H9 (cell line): ENCODE results near the gene RFT1. TPM values are rescaled to one million over a fixed set of nuclear protein-coding genes. Genes with fewer than 3 reads are reported as not detected.
A peak's percentile ranks its signal among the peaks of the same experiment; 100 is the strongest.

Source experiments
- DNase-seq: peaks from one replicate; pipeline ENCODE4 v3.0.0-alpha.2; 2017
- H2AFZ ChIP-seq: one replicate; pipeline ENCODE4 v1.6.1; 2013; ENCODE audit warnings: mild to moderate bottlenecking, low read length, control low read depth, moderate library complexity
- H2AK5ac ChIP-seq: 2 replicates; pipeline ENCODE4 v1.6.1; 2013; ENCODE audit warnings: low read length, control low read depth, mixed read lengths; ENCODE audit not compliant: insufficient read length
- H2BK120ac ChIP-seq: one replicate; pipeline ENCODE4 v1.6.1; 2013; ENCODE audit warnings: low read depth, mild to moderate bottlenecking, low read length, control low read depth, inconsistent platforms; ENCODE audit not compliant: poor library complexity, severe bottlenecking
- H2BK12ac ChIP-seq: 2 replicates; pipeline ENCODE4 v1.6.1; 2013; ENCODE audit warnings: low read length, control low read depth, mixed read lengths, low read depth; ENCODE audit not compliant: insufficient read length
- H2BK15ac ChIP-seq: 2 replicates; pipeline ENCODE4 v1.6.1; 2013; ENCODE audit warnings: low read depth, low read length, control low read depth
- H2BK20ac ChIP-seq: one replicate; pipeline ENCODE4 v1.6.1; 2013; ENCODE audit warnings: low read depth, mild to moderate bottlenecking, low read length, control low read depth, inconsistent platforms; ENCODE audit not compliant: poor library complexity, severe bottlenecking
- H2BK5ac ChIP-seq: 2 replicates; pipeline ENCODE4 v1.6.1; 2013; ENCODE audit warnings: low read length, control low read depth, mixed read lengths; ENCODE audit not compliant: insufficient read length
- H3K14ac ChIP-seq: 2 replicates; pipeline ENCODE4 v1.6.1; 2013; ENCODE audit warnings: low read length, control low read depth; ENCODE audit not compliant: insufficient read depth
- H3K18ac ChIP-seq: 2 replicates; pipeline ENCODE4 v1.6.1; 2013; ENCODE audit warnings: low read depth, mild to moderate bottlenecking, mixed read lengths, low read length, control low read depth; ENCODE audit not compliant: insufficient read length
- H3K23ac ChIP-seq: 2 replicates; pipeline ENCODE4 v1.6.1; 2013; ENCODE audit warnings: low read length, control low read depth, mixed read lengths, low read depth; ENCODE audit not compliant: insufficient read length
- H3K23me2 ChIP-seq: 2 replicates; pipeline ENCODE4 v1.6.1; 2013; ENCODE audit warnings: low read depth, mild to moderate bottlenecking, mixed read lengths, low read length, control low read depth; ENCODE audit not compliant: insufficient read length, poor library complexity, severe bottlenecking
- H3K27ac ChIP-seq: 2 replicates; pipeline ENCODE4 v1.5.1; 2013; ENCODE audit warnings: low read length, control low read depth, mixed read lengths, low read depth; ENCODE audit not compliant: insufficient read length
- H3K27me3 ChIP-seq: 2 replicates; pipeline ENCODE4 v1.6.1; 2013; ENCODE audit warnings: low read length, control low read depth, inconsistent platforms; ENCODE audit not compliant: insufficient read depth
- H3K4ac ChIP-seq: 2 replicates; pipeline ENCODE4 v1.6.1; 2013; ENCODE audit warnings: low read depth, mild to moderate bottlenecking, control low read depth, inconsistent platforms, low read length, moderate library complexity
- H3K4me1 ChIP-seq: 2 replicates; pipeline ENCODE4 v1.6.1; 2013; ENCODE audit warnings: low read length, control low read depth, inconsistent platforms; ENCODE audit not compliant: insufficient read depth
- H3K4me2 ChIP-seq: 2 replicates; pipeline ENCODE4 v1.6.1; 2013; ENCODE audit warnings: low read length, control low read depth, mixed read lengths; ENCODE audit not compliant: insufficient read length, insufficient read depth
- H3K56ac ChIP-seq: 2 replicates; pipeline ENCODE4 v1.6.1; 2013; ENCODE audit warnings: low read depth, mild to moderate bottlenecking, mixed read lengths, low read length, control low read depth; ENCODE audit not compliant: insufficient read length
- H3K79me1 ChIP-seq: 2 replicates; pipeline ENCODE4 v1.6.1; 2013; ENCODE audit warnings: low read depth, mild to moderate bottlenecking, moderate library complexity, low read length, control low read depth, inconsistent platforms; ENCODE audit not compliant: insufficient read depth, poor library complexity, severe bottlenecking
- H3K79me2 ChIP-seq: 2 replicates; pipeline ENCODE4 v1.6.1; 2013; ENCODE audit warnings: low read length, control low read depth, inconsistent platforms; ENCODE audit not compliant: insufficient read depth
- H3K9ac ChIP-seq: 2 replicates; pipeline ENCODE4 v1.6.1; 2013; ENCODE audit warnings: low read length, control low read depth, mixed read lengths; ENCODE audit not compliant: insufficient read length; ENCODE audit errors: extremely low read depth
- H3K9me3 ChIP-seq: one replicate; pipeline ENCODE4 v1.6.1; 2013; ENCODE audit warnings: low read depth, low read length, inconsistent platforms; ENCODE audit not compliant: control insufficient read depth
- H3T11ph ChIP-seq: one replicate; pipeline ENCODE4 v1.6.1; 2013; ENCODE audit warnings: mild to moderate bottlenecking, low read length, control low read depth, inconsistent platforms
- H4K20me1 ChIP-seq: one replicate; pipeline ENCODE4 v1.6.1; 2013; ENCODE audit not compliant: control insufficient read depth, insufficient read length, insufficient read depth
- H4K5ac ChIP-seq: 2 replicates; pipeline ENCODE4 v1.6.1; 2013; ENCODE audit warnings: low read depth, mild to moderate bottlenecking, mixed read lengths, low read length, control low read depth; ENCODE audit not compliant: insufficient read length
- H4K8ac ChIP-seq: replicated peaks from 2 replicates; pipeline ENCODE4 v1.6.1; 2013; ENCODE audit warnings: low read length, control low read depth, mixed read lengths, low read depth; ENCODE audit not compliant: insufficient read length
- H4K91ac ChIP-seq: 2 replicates; pipeline ENCODE4 v1.6.1; 2013; ENCODE audit warnings: low read depth, mild to moderate bottlenecking, moderate library complexity, mixed read lengths, low read length, control low read depth; ENCODE audit not compliant: insufficient read length
- H3K27ac Mint-ChIP-seq, 3 experiments: 2 replicates in 2 of 3; 3 replicates in 1 of 3; pipeline ENCODE4 v1.8.0; 2020 to 2021; ENCODE audit warnings: mixed read lengths in 3 of 3, mild to moderate bottlenecking in 1 of 3, moderate library complexity in 1 of 3
- H3K27me3 Mint-ChIP-seq: 2 replicates; pipeline ENCODE4 v1.8.0; 2021; ENCODE audit warnings: low read depth, mild to moderate bottlenecking, moderate library complexity, mixed read lengths
- H3K36me3 Mint-ChIP-seq, 3 experiments: 2 replicates in 2 of 3; 3 replicates in 1 of 3; pipeline ENCODE4 v1.8.0; 2020 to 2021; ENCODE audit warnings: low read depth in 3 of 3, mixed read lengths in 3 of 3; ENCODE audit not compliant: insufficient read depth in 1 of 3
- H3K4me1 Mint-ChIP-seq, 2 experiments: 2 replicates each; pipeline ENCODE4 v1.8.0; 2020; ENCODE audit warnings: mixed read lengths in 2 of 2
- H3K4me3 Mint-ChIP-seq, 2 experiments: 2 replicates in 1 of 2; 3 replicates in 1 of 2; pipeline ENCODE4 v1.8.0; 2020 to 2021; ENCODE audit warnings: mild to moderate bottlenecking in 2 of 2, mixed read lengths in 2 of 2, moderate library complexity in 1 of 2
- H3K9me3 Mint-ChIP-seq, 2 experiments: 2 replicates in 1 of 2; 3 replicates in 1 of 2; pipeline ENCODE4 v1.8.0; 2020; ENCODE audit warnings: mild to moderate bottlenecking in 2 of 2, mixed read lengths in 2 of 2, moderate library complexity in 1 of 2
- WGBS: extraction: QIAGEN DNeasy Blood & Tissue Kit; methylation state at CpG from one replicate; pipeline ENCODE4 v1.1.7; 2013; ENCODE audit warnings: missing lambda C conversion rate, low lambda C conversion rate, mixed read lengths; ENCODE audit not compliant: insufficient read length; ENCODE audit errors: extremely low coverage; 5-methylcytosine and 5-hydroxymethylcytosine counted together
- total RNA-seq: library from RNA; stranded (reverse); gene quantifications from 2 replicates; pipeline ENCODE4 v1.2.1, GENCODE V29; 2021
- TF ChIP-seq, protein P1 (sequence below): fragments of 200-600 bp; sonication (generic); conservative IDR thresholded peaks from 3 replicates; pipeline ENCODE4 v1.8.0; 2021; ENCODE audit warnings: antibody characterized with exemption, mild to moderate bottlenecking

Gene RFT1
- total RNA-seq, 1 experiment from 2014 or later, result 24.1 TPM

- peak within 1 kb of the TSS; percentile 78 for H3K18ac ChIP-seq
- no peak within 1 kb of the TSS for H4K8ac ChIP-seq
- H3T11ph ChIP-seq, result no peak within 1 kb of the TSS
- no peak within 1 kb of the TSS for H4K91ac ChIP-seq
- H3K23ac ChIP-seq, result no peak within 1 kb of the TSS
- H2AK5ac ChIP-seq, result no peak within 1 kb of the TSS
- no peak within 1 kb of the TSS for H2BK120ac ChIP-seq
- H4K20me1 ChIP-seq, result no peaks in the 10 kb centered on the region
- H3K56ac ChIP-seq, result no peak within 1 kb of the TSS
- H3K14ac ChIP-seq, result peak within 1 kb of the TSS; percentile 69
- no peak within 1 kb of the TSS for H3K27ac ChIP-seq
- no peak within 1 kb of the TSS for H2BK12ac ChIP-seq
- no CpG with 5 or more reads among the region's 117 CpGs for WGBS
- no peaks in the 10 kb centered on the region for H3K9me3 ChIP-seq
- peak within 1 kb of the TSS; percentile 84 to 94 for H3K4me3 Mint-ChIP-seq
- no peak within 1 kb of the TSS for H2BK20ac ChIP-seq
- H3K4ac ChIP-seq, result no peak within 1 kb of the TSS
- TF ChIP-seq, protein P1, sequence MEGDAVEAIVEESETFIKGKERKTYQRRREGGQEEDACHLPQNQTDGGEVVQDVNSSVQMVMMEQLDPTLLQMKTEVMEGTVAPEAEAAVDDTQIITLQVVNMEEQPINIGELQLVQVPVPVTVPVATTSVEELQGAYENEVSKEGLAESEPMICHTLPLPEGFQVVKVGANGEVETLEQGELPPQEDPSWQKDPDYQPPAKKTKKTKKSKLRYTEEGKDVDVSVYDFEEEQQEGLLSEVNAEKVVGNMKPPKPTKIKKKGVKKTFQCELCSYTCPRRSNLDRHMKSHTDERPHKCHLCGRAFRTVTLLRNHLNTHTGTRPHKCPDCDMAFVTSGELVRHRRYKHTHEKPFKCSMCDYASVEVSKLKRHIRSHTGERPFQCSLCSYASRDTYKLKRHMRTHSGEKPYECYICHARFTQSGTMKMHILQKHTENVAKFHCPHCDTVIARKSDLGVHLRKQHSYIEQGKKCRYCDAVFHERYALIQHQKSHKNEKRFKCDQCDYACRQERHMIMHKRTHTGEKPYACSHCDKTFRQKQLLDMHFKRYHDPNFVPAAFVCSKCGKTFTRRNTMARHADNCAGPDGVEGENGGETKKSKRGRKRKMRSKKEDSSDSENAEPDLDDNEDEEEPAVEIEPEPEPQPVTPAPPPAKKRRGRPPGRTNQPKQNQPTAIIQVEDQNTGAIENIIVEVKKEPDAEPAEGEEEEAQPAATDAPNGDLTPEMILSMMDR, result no peak
- peaks cover 3% of the 10 kb centered on the region for H3K79me1 ChIP-seq
- 0 out of 5 replicates have a peak, but pooled peaks cover 0 to 4% of the 10 kb centered on the region in 2 experiments for H3K9me3 Mint-ChIP-seq
- no peak within 1 kb of the TSS; the same call in 1 of the 2 replicates for H2BK15ac ChIP-seq
- no peak within 1 kb of the TSS for H3K27ac Mint-ChIP-seq
- H2AFZ ChIP-seq, result no peak within 1 kb of the TSS
- H3K36me3 Mint-ChIP-seq, result peaks cover 0 to 6% (median 0%) of the 10 kb centered on the region in 3 experiments; a peak in 2 of 7 replicates
- H3K4me1 Mint-ChIP-seq, result peaks cover 18% of the 10 kb centered on the region in 2 experiments
- H3K23me2 ChIP-seq, result peaks cover 11% of the 10 kb centered on the region
- H4K5ac ChIP-seq, result no peak within 1 kb of the TSS
- no peaks in the 10 kb centered on the region; the same call in 1 of the 2 replicates for H3K79me2 ChIP-seq
- peak; percentile 53 for DNase-seq
- peaks cover 3% of the 10 kb centered on the region; the same call in 1 of the 2 replicates for H3K27me3 ChIP-seq
- peaks cover 55% of the 10 kb centered on the region for H3K27me3 Mint-ChIP-seq
- H3K4me2 ChIP-seq, result peak within 1 kb of the TSS; percentile 91
- peak within 1 kb of the TSS; percentile 56 for H3K9ac ChIP-seq
- no peaks in the 10 kb centered on the region for H3K4me1 ChIP-seq
- H2BK5ac ChIP-seq, result no peak within 1 kb of the TSS
Observed at GRCh38 chr3:53045518-53046170, 84.6 kb downstream of the RFT1 start, which contains the start of gene SFMBT1. TSS of gene SFMBT1 (minus strand) at chr3:53046073. CDS start at chr3:52969128, 76,945 bp downstream.
